HG02840 (cell line): Measurements from ENCODE around the gene FHOD3.
"Not testable (repeated sequence)": the region's sequence is repeated elsewhere in the genome, so short reads cannot be mapped to it uniquely, and the experiment has no call there.

Experiments used
- ATAC-seq: cut with Tn5 transposase; IDR thresholded peaks from one replicate; pipeline ENCODE4 v1.9.1; 2021; ENCODE audit warnings: mild to moderate bottlenecking, moderate library complexity, moderate number of reproducible peaks; ENCODE audit not compliant: unreplicated experiment, low FRiP score

FHOD3 gene

DNA sequence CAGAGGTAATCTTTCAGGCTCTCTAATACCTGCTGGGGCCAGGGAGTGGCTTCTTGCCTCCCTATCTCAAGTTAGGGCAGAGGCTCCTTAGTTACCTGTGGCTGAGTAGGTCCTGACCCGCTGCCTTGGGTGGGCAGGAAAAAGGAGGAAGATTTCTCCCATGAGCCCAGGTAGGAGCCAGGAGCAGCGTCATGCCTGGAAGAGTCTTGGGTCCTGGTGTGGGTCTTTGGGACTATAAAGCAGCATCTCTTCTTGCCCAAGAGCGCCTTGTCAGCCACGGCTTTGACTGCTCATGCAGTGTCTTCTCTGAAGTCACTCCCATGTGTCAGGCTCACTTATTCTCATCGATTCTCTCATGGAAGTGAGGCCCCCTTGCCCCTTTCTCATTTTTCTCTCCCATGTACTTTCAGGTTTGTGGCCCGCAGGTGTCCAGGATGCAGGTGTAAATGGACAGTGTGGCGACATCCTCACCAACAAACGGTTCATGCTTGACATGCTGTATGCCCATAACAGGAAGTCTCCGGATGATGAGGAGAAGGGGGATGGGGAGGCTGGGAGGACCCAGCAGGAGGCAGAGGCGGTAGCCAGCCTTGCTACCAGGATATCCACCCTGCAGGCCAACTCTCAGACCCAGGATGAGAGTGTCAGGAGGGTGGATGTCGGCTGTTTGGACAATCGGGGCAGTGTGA, 420.1 kb downstream of the FHOD3 start:
- ATAC-seq = no peak

DNA sequence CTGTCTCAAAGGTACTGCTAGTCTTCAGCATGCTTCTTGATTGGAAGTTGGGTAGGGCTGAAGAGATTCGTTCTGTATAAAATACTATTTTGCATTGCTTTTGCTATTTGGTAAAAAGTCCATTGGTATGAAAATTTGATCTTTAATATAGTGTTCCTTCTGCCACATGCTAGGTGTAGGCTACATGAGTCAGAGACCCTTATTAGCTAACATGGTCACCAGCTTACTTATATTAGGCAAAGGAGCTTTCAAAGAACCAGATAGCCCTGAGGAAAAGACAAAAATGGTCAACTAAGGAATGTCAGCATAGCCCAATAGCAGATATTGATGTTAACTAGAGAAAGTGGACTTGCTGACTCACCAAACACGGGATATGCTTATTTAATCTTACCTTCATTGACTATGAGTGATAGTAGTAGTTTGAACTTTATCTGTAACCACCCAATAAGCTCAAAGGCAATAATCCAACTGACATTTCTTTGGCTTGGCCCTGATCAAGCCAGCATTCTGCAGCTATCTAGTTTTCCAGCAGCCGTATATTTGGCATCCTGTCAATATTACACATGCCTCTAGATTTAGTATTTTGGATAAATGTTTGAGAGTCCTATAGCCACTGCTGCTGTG, 421.3 kb downstream of the FHOD3 start:
- ATAC-seq = no peak

- no peak for ATAC-seq
Observed at GRCh38 chr18:36719630-36720029, 422.1 kb downstream of the FHOD3 start.

- ATAC-seq = not testable (repeated sequence)
Observed at GRCh38 chr18:36721351-36721750, 423.8 kb downstream of the FHOD3 start.

DNA sequence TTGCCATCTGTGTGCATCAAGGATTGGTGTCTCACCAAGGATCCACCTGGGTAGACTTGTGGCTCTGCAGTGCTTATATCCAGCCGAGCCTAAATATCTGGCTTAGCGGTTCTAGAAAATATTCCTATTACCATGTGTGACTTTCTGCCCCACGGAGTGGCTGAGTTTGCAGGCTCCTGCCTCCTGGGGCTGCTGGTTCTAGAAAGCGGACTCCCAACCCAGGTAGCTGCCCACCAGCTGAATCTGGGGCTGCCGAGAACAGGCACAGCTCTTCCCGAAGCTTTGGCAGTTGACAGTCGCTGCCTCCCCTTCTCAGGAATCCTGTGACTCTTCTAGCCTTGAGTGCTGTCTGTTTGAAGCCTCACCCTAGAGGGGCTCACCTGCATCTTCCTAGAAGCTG, 426.7 kb downstream of the FHOD3 start:
- ATAC-seq = no peak

DNA sequence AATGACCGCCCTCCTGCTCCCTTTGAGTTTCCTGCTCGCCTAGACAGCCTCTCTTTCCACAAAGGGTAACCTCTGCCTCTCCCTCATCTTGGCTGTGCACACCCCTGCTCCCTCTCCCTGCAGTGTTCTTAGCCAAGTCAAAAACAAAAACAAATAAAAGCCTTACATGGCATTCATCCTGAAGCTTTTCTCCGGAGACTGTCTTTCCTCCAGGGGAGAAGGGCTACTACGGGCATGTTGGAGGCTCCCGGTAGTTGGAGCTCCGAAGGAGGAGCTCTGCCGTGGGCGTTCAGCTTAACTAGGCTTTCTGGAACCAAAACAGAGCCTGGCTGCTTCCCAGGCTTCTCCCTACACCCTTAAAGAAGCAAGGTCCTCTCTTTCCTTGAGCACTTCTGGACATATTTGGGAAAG, 427.1 kb downstream of the FHOD3 start:
- no peak for ATAC-seq

GRCh38 chr18:36728345-36728744, 430.8 kb downstream of the FHOD3 start:
- ATAC-seq = no peak

- no peak for ATAC-seq
Observed at GRCh38 chr18:36729197-36729596, 431.7 kb downstream of the FHOD3 start.

GRCh38 chr18:36732264-36732663, 434.8 kb downstream of the FHOD3 start:
- ATAC-seq = no peak

DNA sequence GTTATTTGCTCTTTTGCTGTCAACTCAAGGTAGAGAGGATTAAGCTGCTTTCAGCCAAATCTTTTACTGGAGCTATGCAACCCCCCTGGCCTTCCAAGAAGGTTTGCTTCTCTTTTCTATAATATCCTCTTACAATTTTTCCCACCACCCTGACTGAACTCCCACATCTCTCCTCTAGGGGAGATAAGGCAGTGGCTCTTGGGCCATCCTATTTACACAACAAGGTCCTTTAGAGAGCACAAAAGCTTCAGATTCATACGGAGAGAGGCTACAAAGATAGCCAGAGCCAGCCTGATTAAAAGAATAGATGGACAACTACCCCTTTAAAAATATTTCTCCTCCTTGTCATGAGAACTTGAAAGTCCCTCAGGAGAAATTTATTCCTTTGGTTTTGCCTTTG, 435.6 kb downstream of the FHOD3 start:
- no peak for ATAC-seq

DNA sequence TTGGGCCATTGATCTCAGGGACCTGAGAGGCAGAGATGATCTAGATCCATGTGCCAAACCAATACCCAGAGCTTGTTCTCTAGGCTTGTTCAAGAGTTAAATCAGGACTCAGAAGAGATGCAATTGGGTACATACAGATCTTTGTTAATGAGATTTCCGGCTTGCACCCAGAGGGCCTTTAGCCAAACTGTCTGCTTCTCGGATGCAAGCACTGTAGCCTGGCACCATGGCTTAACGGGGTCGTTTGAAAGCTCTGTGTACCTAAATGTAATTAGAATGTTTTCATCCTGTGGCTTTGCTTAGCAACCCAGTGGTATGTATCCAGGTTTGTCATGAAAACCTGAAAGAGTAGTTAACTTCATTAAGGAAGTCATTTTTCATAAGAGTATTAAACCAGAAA, 437.1 kb downstream of the FHOD3 start:
- ATAC-seq = no peak

DNA sequence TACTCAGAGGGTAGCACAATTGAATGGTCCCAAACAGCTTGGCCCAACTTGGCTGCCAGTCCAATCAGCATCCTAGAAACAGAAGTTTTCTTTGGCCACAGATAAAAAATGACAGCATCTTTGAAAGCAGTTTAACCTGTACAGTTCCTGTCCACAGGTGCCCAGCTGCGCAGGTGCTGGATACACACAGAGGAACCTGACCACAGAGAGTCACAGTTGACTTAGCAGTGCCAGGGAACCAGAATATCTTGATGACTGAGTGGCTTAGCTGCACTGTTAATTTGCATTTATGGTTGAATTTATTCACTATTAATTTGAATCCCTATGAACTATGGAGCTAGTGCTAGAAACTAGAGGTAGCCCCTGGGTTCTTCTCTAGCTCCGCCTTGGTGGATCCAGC, 437.6 kb downstream of the FHOD3 start:
- no peak for ATAC-seq

- ATAC-seq = no peak
Observed at GRCh38 chr18:36736094-36736493, 438.6 kb downstream of the FHOD3 start.

GRCh38 chr18:36737316-36737715, 439.8 kb downstream of the FHOD3 start:
- ATAC-seq = no peak

- no peak for ATAC-seq
Observed at GRCh38 chr18:36744261-36744876, 446.9 kb downstream of the FHOD3 start.

DNA sequence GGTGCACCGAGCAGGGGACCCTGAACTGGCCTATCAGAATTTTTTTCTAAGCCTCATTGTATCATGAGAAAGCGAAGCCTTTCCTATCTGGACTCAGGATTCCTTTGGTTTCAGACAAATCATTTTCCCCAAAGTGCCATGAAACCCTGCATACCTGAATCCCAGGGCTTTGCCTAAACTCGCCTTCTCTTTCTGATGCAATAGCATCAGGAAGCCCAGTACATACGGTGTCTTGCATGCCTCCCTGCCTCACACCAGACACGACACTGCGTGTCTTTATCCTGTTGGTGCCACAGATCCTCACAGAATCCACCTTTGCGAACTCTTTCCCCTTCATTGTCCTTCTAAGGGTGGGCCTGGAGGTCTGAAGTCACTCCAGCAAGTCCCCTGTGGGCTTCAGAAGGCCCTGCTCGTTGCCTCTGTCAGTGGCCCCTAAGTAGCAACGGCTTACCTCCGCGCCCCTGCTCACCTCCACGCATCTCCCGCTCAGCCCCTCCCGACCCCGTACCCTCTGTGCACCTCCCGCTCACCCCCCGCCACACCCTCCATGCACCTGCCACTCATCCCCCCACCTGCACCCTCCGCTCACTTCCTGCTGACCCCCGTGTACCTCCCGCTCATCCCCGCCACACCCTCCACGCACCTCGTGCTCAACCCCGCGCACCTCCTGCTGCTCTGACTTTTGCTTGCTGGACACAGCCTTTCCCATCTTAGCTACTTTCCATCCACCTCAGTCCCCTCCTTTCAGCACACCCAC, 447.9 kb downstream of the FHOD3 start:
- no peak for ATAC-seq

- no peak for ATAC-seq
Observed at GRCh38 chr18:36752929-36753865, 455.7 kb downstream of the FHOD3 start.

GRCh38 chr18:36756242-36756641, 458.7 kb downstream of the FHOD3 start:
- ATAC-seq = no peak

DNA sequence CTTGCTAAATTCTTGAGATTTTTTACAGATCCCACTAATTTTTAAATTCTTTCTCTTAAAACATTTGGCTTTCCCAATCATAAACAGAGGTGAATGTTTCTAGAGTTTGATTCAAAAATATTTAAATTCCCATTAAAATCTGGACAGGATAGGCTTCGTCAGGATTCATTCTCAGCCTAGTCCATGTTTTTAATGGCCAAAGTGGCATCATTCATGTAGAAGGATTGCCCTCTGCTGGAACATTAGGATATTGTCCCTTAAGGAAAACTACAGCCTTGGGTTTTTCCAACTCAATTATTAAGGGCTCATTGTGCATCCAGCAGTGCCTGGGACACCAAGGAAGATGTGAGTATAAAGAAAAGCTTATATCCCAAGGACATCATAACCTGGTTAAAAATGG, 459.6 kb downstream of the FHOD3 start:
- ATAC-seq = no peak

DNA sequence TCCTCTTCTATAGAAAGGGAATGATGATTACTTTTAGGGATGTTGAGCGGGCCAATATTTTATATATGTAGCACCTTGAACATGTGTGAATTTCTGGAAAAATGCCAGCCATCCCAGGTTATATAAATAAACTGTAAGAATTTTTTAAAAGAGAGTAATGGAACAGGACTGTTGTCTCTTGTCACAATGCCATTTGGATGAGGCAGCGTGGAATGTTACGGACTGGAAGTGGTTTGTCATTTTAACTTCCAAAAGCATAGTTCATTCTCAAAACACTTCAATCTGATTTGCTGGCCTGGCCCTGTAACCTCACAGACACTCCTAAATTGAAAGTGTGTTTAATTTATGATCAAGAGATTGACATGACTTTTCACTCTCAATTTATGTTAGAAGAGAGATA, 460.5 kb downstream of the FHOD3 start:
- no peak for ATAC-seq
